CD14-positive monocyte (primary cell): ENCODE data around the gene TNNT3. TPM values are rescaled to one million over a fixed set of nuclear protein-coding genes. Genes with fewer than 3 reads are reported as not detected.

Experiments
- DNase-seq, 3 donors: peaks; one replicate each; pipeline ENCODE4 v3.0.0-alpha.2; 2011 to 2022
- H2AFZ ChIP-seq: 2 replicates; pipeline ENCODE4 v1.6.0; 2012; ENCODE audit warnings: mild to moderate bottlenecking, low read depth, low read length, inconsistent platforms; ENCODE audit not compliant: insufficient read depth, poor library complexity, severe bottlenecking
- H3K27ac ChIP-seq, 2 donors: 1 replicate in 1 of 2; 2 replicates in 1 of 2; pipeline ENCODE4 v1.5.1; 2012 to 2013; ENCODE audit warnings: low read length in 2 of 2, control low read depth in 1 of 2, inconsistent platforms in 1 of 2, low read depth in 1 of 2, mild to moderate bottlenecking in 1 of 2
- H3K27me3 ChIP-seq, 2 donors: one replicate each; pipeline versions ENCODE4 v1.6.0 to v1.6.1; 2011 to 2013; ENCODE audit warnings: low read length in 2 of 2; ENCODE audit not compliant: control insufficient read depth in 2 of 2, insufficient read depth in 2 of 2
- H3K36me3 ChIP-seq, 2 donors: replicated peaks in 1 of 2; 1 replicate in 1 of 2; 2 replicates in 1 of 2; pipeline versions ENCODE4 v1.5.1 to v1.6.1; 2012 to 2013; ENCODE audit warnings: low read length in 2 of 2, control low read depth in 1 of 2, inconsistent platforms in 1 of 2, mild to moderate bottlenecking in 1 of 2; ENCODE audit not compliant: insufficient read depth in 2 of 2, control insufficient read depth in 1 of 2
- H3K4me1 ChIP-seq, 2 donors: 1 replicate in 1 of 2; 2 replicates in 1 of 2; pipeline versions ENCODE4 v1.5.1 to v1.6.1; 2012 to 2013; ENCODE audit warnings: low read length in 2 of 2, control low read depth in 1 of 2, inconsistent platforms in 1 of 2, mild to moderate bottlenecking in 1 of 2, moderate library complexity in 1 of 2; ENCODE audit not compliant: insufficient read depth in 2 of 2, control insufficient read depth in 1 of 2
- H3K4me2 ChIP-seq: replicated peaks from 2 replicates; pipeline ENCODE3; 2012; ENCODE audit warnings: low read length, moderate library complexity, mild to moderate bottlenecking; ENCODE audit not compliant: poor library complexity, severe bottlenecking; ENCODE audit errors: extremely low read depth
- H3K4me3 ChIP-seq, 3 experiments: fragments of 200-600 bp in 1 of 3; sonication (generic) in 1 of 3; replicated peaks in 1 of 3; 1 replicate in 2 of 3; 2 replicates in 1 of 3; pipeline ENCODE4 v1.5.1; 2011 to 2013; ENCODE audit warnings: low read length in 3 of 3, mild to moderate bottlenecking in 3 of 3, control low read depth in 2 of 3, low read depth in 2 of 3, inconsistent platforms in 1 of 3, moderate library complexity in 1 of 3
- H3K79me2 ChIP-seq: 2 replicates; pipeline ENCODE4 v1.6.0; 2012; ENCODE audit warnings: mild to moderate bottlenecking, control low read depth, inconsistent platforms, low read length, moderate library complexity; ENCODE audit not compliant: insufficient read depth
- H3K9ac ChIP-seq: 2 replicates; pipeline ENCODE4 v1.6.0; 2017; ENCODE audit warnings: low read length, mild to moderate bottlenecking; ENCODE audit not compliant: insufficient read depth, poor library complexity, severe bottlenecking
- H3K9me3 ChIP-seq, 2 donors: replicated peaks in 1 of 2; 1 replicate in 1 of 2; 2 replicates in 1 of 2; pipeline versions ENCODE4 v1.5.1 to v1.6.1; 2012 to 2013; ENCODE audit warnings: low read length in 2 of 2, control low read depth in 1 of 2; ENCODE audit not compliant: control insufficient read depth in 1 of 2, insufficient read depth in 1 of 2
- H4K20me1 ChIP-seq: 2 replicates; pipeline ENCODE4 v1.6.0; 2012; ENCODE audit warnings: mild to moderate bottlenecking, low read length, control low read depth, moderate library complexity; ENCODE audit not compliant: insufficient read depth
- H3K27ac Mint-ChIP-seq, 7 donors: one replicate each; pipeline ENCODE4 v1.8.0; 2020; ENCODE audit warnings: mild to moderate bottlenecking in 7 of 7, mixed read lengths in 7 of 7, moderate library complexity in 6 of 7, inconsistent platforms in 2 of 7
- H3K27me3 Mint-ChIP-seq, 3 donors: one replicate each; pipeline ENCODE4 v1.8.0; 2021 to 2022; ENCODE audit warnings: low read depth in 3 of 3, mild to moderate bottlenecking in 3 of 3, mixed read lengths in 3 of 3, moderate library complexity in 3 of 3, inconsistent platforms in 1 of 3
- H3K36me3 Mint-ChIP-seq, 2 donors: one replicate each; pipeline ENCODE4 v1.8.0; 2020; ENCODE audit warnings: mixed read lengths in 2 of 2, inconsistent platforms in 1 of 2, mild to moderate bottlenecking in 1 of 2
- H3K4me1 Mint-ChIP-seq: one replicate; pipeline ENCODE4 v1.8.0; 2020; ENCODE audit warnings: mild to moderate bottlenecking, mixed read lengths
- H3K4me3 Mint-ChIP-seq, 2 donors: one replicate each; pipeline ENCODE4 v1.8.0; 2020; ENCODE audit warnings: mild to moderate bottlenecking in 2 of 2, mixed read lengths in 2 of 2, moderate library complexity in 1 of 2
- H3K9me3 Mint-ChIP-seq, 7 donors: one replicate each; pipeline ENCODE4 v1.8.0; 2020 to 2022; ENCODE audit warnings: mixed read lengths in 7 of 7, mild to moderate bottlenecking in 6 of 7, moderate library complexity in 6 of 7, inconsistent platforms in 2 of 7
- CTCF ChIP-seq: fragments of 200-600 bp; IDR thresholded peaks from one replicate; pipeline ENCODE4 v1.8.0; 2022; ENCODE audit warnings: antibody characterized with exemption, mild to moderate bottlenecking
- WGBS: methylation state at CpG from one replicate; pipeline ENCODE4 v1.1.5; 2013; ENCODE audit warnings: missing lambda C conversion rate; ENCODE audit not compliant: insufficient coverage; 5-methylcytosine and 5-hydroxymethylcytosine counted together
- intact Hi-C, 2 donors: fragments of 100-400 bp; cut with micrococcal nuclease; formaldehyde crosslinking; loops; one replicate each; pipeline versions ENCODE4 v1.15.0 to v1.15.1; 2023
- polyA plus RNA-seq, 3 donors: library from polyadenylated mRNA; depleted of rRNA in 1 of 3; unstranded in 2 of 3; stranded (reverse) in 1 of 3; fragments of 300-500 nt in 2 of 3; fragments of >200 nt in 1 of 3; fragmentation: Illumina TruSeq in 2 of 3; gene quantifications; 1 replicate in 2 of 3; 2 replicates in 1 of 3; pipeline ENCODE4 v1.2.3, GENCODE V29; 2012 to 2021

TNNT3 gene
- polyA plus RNA-seq, 3 donors: 1.4 TPM; not detected in 2

GRCh38 chr11:1952806-1953482, 33.4 kb downstream of the TNNT3 start:
- Histone ChIP-seq H2AFZ (no peak overlapping the region), H3K9me3 (no peaks in the 10 kb centered on the region), H3K36me3 (no peaks in the 10 kb centered on the region), H3K79me2 (no peaks in the 10 kb centered on the region), H3K4me3 (no peak overlapping the region), H3K9ac (no peak overlapping the region), H3K27ac (no peak overlapping the region), H4K20me1 (no peaks in the 10 kb centered on the region), H3K27me3 (no peaks in the 10 kb centered on the region), H3K4me2 (no peak overlapping the region), H3K4me1 (no peaks in the 10 kb centered on the region)
- no CpG with 5 or more reads among the region's 29 CpGs for WGBS
- no peaks in the 10 kb centered on the region for H3K27me3 Mint-ChIP-seq
- no peak overlapping the region for H3K27ac Mint-ChIP-seq
- intact Hi-C loops: no loop called here
- no peak for DNase-seq
- no peaks in the 10 kb centered on the region for H3K4me1 Mint-ChIP-seq
- no peak overlapping the region for H3K4me3 Mint-ChIP-seq
- no peaks in the 10 kb centered on the region for H3K9me3 Mint-ChIP-seq
- no peak for TF ChIP-seq CTCF
- H3K36me3 Mint-ChIP-seq: no peaks in the 10 kb centered on the region

GRCh38 chr11:1953489-1954266, 34.2 kb downstream of the TNNT3 start:
- Mint-ChIP-seq H3K9me3 (no peaks in the 10 kb centered on the region), H3K36me3 (no peaks in the 10 kb centered on the region), H3K4me3 (no peak overlapping the region), H3K4me1 (no peaks in the 10 kb centered on the region), H3K27me3 (no peaks in the 10 kb centered on the region), H3K27ac (no peak overlapping the region)
- H3K27me3 ChIP-seq: no peaks in the 10 kb centered on the region
- H3K27ac ChIP-seq: no peak overlapping the region
- no peaks in the 10 kb centered on the region for H3K36me3 ChIP-seq
- H3K4me1 ChIP-seq: no peaks in the 10 kb centered on the region
- no peaks in the 10 kb centered on the region for H3K79me2 ChIP-seq
- H2AFZ ChIP-seq: no peak overlapping the region
- no CpG with 5 or more reads among the region's 23 CpGs for WGBS
- H3K9me3 ChIP-seq: no peaks in the 10 kb centered on the region
- H3K9ac ChIP-seq: no peak overlapping the region
- H3K4me3 ChIP-seq: no peak overlapping the region
- H3K4me2 ChIP-seq: no peak overlapping the region
- no peak for DNase-seq
- H4K20me1 ChIP-seq: no peaks in the 10 kb centered on the region
- intact Hi-C loops: no loop called here
- TF ChIP-seq CTCF: no peak
